Activated CD8-positive, alpha-beta T cell treated with anti-CD3 and anti-CD28 coated beads for 36 hours (primary cell): ENCODE measurements around the gene DUOX2. TPM values are rescaled to one million over a fixed set of nuclear protein-coding genes. Genes with fewer than 3 reads are reported as not detected.

Source experiments
- ATAC-seq: fragments of 200-7000 bp; cut with Tn5 transposase; one replicate; pipeline ENCODE4 v1.10.0; 2021; ENCODE audit warnings: mild to moderate bottlenecking, moderate library complexity
- CTCF ChIA-PET: fragments of 350-600 bp; sonication (Branson Sonifier 250); formaldehyde crosslinking; loops from one replicate; lab custom pipeline; 2021; ENCODE audit warnings: antibody characterized with exemption; lab: Charles Lee
- POLR2A ChIA-PET: fragments of 350-600 bp; sonication (Branson Sonifier 250); formaldehyde crosslinking; loops from one replicate; lab custom pipeline; 2021; ENCODE audit warnings: antibody characterized with exemption; lab: Charles Lee
- DNase-seq: peaks from one replicate; pipeline ENCODE4 v3.0.0-alpha.2; 2020
- H3K27ac Mint-ChIP-seq: one replicate; pipeline ENCODE4 v1.8.0; 2021; ENCODE audit warnings: mild to moderate bottlenecking, mixed read lengths
- H3K27me3 Mint-ChIP-seq: one replicate; pipeline ENCODE4 v1.8.0; 2021; ENCODE audit warnings: mixed read lengths
- H3K36me3 Mint-ChIP-seq: one replicate; pipeline ENCODE4 v1.8.0; 2021; ENCODE audit warnings: low read depth, mixed read lengths
- H3K4me1 Mint-ChIP-seq: one replicate; pipeline ENCODE4 v1.8.0; 2021; ENCODE audit warnings: low read depth, mixed read lengths
- H3K4me3 Mint-ChIP-seq: one replicate; pipeline ENCODE4 v1.8.0; 2021; ENCODE audit warnings: mild to moderate bottlenecking, moderate library complexity, mixed read lengths
- H3K9me3 Mint-ChIP-seq: one replicate; pipeline ENCODE4 v1.8.0; 2021; ENCODE audit warnings: mixed read lengths
- intact Hi-C: fragments of 100-400 bp; cut with micrococcal nuclease; formaldehyde crosslinking; loops from one replicate; pipeline ENCODE4 v1.10.0; 2022
- total RNA-seq, 2 experiments: library from RNA; stranded (reverse); gene quantifications; one replicate each; pipeline ENCODE4 v1.2.3, GENCODE V29; 2021
- TF ChIP-seq, protein P1 (sequence below): fragments of 200-600 bp; IDR thresholded peaks from one replicate; pipeline ENCODE4 v1.8.0; 2022; ENCODE audit warnings: antibody characterized with exemption, mild to moderate bottlenecking

Gene DUOX2
- total RNA-seq, 2 experiments from 2014 or later = 0.05 to 0.18 TPM

DNA sequence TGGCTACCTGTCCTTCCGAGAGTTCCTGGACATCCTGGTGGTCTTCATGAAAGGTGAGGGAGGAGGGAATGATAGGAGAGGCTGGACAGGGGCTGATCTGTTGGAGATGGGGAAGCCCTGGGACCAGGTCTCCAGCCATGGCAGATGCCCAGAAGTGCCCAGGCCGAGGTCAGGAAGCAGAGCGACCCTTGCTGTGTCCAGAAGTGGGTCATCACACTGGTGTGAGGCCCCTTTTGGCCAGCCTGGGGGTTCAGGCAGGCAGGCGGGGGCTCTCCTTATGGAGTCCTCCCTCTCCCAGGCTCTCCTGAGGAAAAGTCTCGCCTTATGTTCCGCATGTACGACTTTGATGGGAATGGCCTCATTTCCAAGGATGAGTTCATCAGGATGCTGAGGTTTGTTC lies 33.6 kb upstream of the DUOX2 start:
- CTCF ChIA-PET = interaction anchor here (0.9 to 4.2 kb wide), 3 partner anchors 21 to 252 kb away, joined by 3 to 15 read pairs (median 4); no protein-coding TSS in a partner anchor
- TF ChIP-seq, protein P1, sequence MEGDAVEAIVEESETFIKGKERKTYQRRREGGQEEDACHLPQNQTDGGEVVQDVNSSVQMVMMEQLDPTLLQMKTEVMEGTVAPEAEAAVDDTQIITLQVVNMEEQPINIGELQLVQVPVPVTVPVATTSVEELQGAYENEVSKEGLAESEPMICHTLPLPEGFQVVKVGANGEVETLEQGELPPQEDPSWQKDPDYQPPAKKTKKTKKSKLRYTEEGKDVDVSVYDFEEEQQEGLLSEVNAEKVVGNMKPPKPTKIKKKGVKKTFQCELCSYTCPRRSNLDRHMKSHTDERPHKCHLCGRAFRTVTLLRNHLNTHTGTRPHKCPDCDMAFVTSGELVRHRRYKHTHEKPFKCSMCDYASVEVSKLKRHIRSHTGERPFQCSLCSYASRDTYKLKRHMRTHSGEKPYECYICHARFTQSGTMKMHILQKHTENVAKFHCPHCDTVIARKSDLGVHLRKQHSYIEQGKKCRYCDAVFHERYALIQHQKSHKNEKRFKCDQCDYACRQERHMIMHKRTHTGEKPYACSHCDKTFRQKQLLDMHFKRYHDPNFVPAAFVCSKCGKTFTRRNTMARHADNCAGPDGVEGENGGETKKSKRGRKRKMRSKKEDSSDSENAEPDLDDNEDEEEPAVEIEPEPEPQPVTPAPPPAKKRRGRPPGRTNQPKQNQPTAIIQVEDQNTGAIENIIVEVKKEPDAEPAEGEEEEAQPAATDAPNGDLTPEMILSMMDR = no peak

GRCh38 chr15:45146405-45146804 lies 32.4 kb upstream of the DUOX2 start:
- TF ChIP-seq, protein P1 = no peak
- DNase-seq (no peak), ATAC-seq (no peak)
- Mint-ChIP-seq H3K36me3 (no peaks in the 10 kb centered on the region), H3K27me3 (no peaks in the 10 kb centered on the region), H3K27ac (no peak overlapping the region), H3K4me1 (no peaks in the 10 kb centered on the region), H3K4me3 (no peak overlapping the region), H3K9me3 (no peaks in the 10 kb centered on the region)
- CTCF ChIA-PET = interaction anchor here (0.9 to 4.2 kb wide), 6 partner anchors 9 to 253 kb away, joined by 3 to 15 read pairs (median 4); no protein-coding TSS in a partner anchor
- intact Hi-C loops = no loop called here
- POLR2A ChIA-PET = interaction anchor here (0.5 kb wide), 1 partner anchor 105 kb away, joined by 5 read pairs; no protein-coding TSS in a partner anchor

More for the DNA sequence above, 33.6 kb upstream of the DUOX2 start:
- no peaks in the 10 kb centered on the region for H3K9me3 Mint-ChIP-seq
- no peaks in the 10 kb centered on the region for H3K4me1 Mint-ChIP-seq
- intact Hi-C loops = no loop called here
- no peak for ATAC-seq
- peaks cover 3% of the 10 kb centered on the region for H3K36me3 Mint-ChIP-seq
- POLR2A ChIA-PET = interaction anchor here (1.3 kb wide), 1 partner anchor 22 kb away, joined by 3 read pairs; no protein-coding TSS in a partner anchor
- H3K27me3 Mint-ChIP-seq = no peaks in the 10 kb centered on the region
- no peak for DNase-seq
- no peak overlapping the region for H3K4me3 Mint-ChIP-seq
- H3K27ac Mint-ChIP-seq = no peak overlapping the region

DNA sequence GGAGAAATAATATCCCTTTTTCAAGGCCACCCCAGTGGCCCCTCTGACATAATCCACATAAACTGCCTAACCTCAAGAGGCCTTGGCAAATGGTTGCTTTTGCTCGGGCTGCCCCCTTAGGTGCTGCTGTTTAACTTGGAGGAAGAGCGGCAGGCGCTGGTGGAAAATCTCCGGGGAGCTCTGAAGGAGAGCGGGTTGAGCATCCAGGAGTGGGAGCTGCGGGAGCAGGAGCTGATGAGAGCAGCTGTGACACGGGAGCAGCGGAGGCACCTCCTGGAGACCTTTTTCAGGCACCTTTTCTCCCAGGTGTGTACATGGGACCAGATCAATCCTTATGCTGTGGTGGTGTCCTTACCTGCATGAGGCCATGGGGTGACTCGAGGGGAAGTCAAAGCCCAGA lies 30.8 kb upstream of the DUOX2 start:
- DNase-seq (no peak), ATAC-seq (no peak)
- POLR2A ChIA-PET = interaction anchor here (1.5 kb wide), 1 partner anchor 18 kb away, joined by 3 read pairs; no protein-coding TSS in a partner anchor
- intact Hi-C loops = no loop called here
- H3K4me1 Mint-ChIP-seq = no peaks in the 10 kb centered on the region
- H3K36me3 Mint-ChIP-seq = no peaks in the 10 kb centered on the region
- no peak overlapping the region for H3K4me3 Mint-ChIP-seq
- H3K27ac Mint-ChIP-seq = no peak overlapping the region
- TF ChIP-seq, protein P1 = no peak
- H3K9me3 Mint-ChIP-seq = no peaks in the 10 kb centered on the region
- H3K27me3 Mint-ChIP-seq = no peaks in the 10 kb centered on the region
- CTCF ChIA-PET = interaction anchor here (4.2 kb wide), 1 partner anchor 26 kb away, joined by 15 read pairs; no protein-coding TSS in a partner anchor

DNA sequence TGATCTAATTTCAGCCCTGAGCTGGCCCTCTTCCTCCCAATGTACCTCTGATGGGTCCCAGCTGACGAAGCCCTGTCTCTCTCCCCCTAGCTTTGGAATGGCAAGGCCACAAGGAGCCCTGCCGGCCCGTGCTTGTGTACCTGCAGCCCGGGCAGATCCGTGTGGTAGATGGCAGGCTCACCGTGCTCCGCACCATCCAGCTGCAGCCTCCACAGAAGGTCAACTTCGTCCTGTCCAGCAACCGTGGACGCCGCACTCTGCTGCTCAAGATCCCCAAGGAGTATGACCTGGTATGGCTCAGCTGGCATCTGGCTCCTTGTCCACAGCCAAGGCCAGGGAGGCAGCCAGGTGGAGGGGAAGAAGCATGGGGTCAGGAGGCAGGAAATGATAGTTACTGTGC lies 30.0 kb upstream of the DUOX2 start:
- ChIA-PET CTCF (interaction anchor here (1.6 to 4.2 kb wide), 2 partner anchors 26 to 61 kb away, joined by 5 to 15 read pairs; no protein-coding TSS in a partner anchor), POLR2A (no interaction called here)
- TF ChIP-seq, protein P1 = no peak
- Mint-ChIP-seq H3K4me3 (no peak overlapping the region), H3K27me3 (no peaks in the 10 kb centered on the region), H3K4me1 (no peaks in the 10 kb centered on the region), H3K9me3 (no peaks in the 10 kb centered on the region), H3K36me3 (no peaks in the 10 kb centered on the region), H3K27ac (no peak overlapping the region)
- ATAC-seq (no peak), DNase-seq (no peak)
- intact Hi-C loops = no loop called here

- intact Hi-C loops = no loop called here
- Mint-ChIP-seq H3K36me3 (no peaks in the 10 kb centered on the region), H3K9me3 (no peaks in the 10 kb centered on the region), H3K4me3 (no peak overlapping the region), H3K27ac (no peak overlapping the region), H3K27me3 (no peaks in the 10 kb centered on the region), H3K4me1 (no peaks in the 10 kb centered on the region)
- POLR2A ChIA-PET = no interaction called here
- TF ChIP-seq, protein P1 = no peak
- DNase-seq (no peak), ATAC-seq (no peak)
- CTCF ChIA-PET = interaction anchor here (1.6 to 2.3 kb wide), 2 partner anchors 25 to 62 kb away, joined by 5 to 11 read pairs; no protein-coding TSS in a partner anchor
Measured at GRCh38 chr15:45143056-45143455, 29.1 kb upstream of the DUOX2 start.
